GM21381 (cell line): ENCODE measurements around the gene DBT.
"Not testable (repeated sequence)": the region's sequence is repeated elsewhere in the genome, so short reads cannot be mapped to it uniquely, and the experiment has no call there.

ENCODE experiments used
- ATAC-seq: cut with Tn5 transposase; IDR thresholded peaks from one replicate; pipeline ENCODE4 v1.9.1; 2021; ENCODE audit warnings: mild to moderate bottlenecking, moderate library complexity; ENCODE audit not compliant: unreplicated experiment

The DBT gene

GRCh38 chr1:100202703-100203102 lies 46.9 kb downstream of the DBT start:
- ATAC-seq: not testable (repeated sequence)

DNA sequence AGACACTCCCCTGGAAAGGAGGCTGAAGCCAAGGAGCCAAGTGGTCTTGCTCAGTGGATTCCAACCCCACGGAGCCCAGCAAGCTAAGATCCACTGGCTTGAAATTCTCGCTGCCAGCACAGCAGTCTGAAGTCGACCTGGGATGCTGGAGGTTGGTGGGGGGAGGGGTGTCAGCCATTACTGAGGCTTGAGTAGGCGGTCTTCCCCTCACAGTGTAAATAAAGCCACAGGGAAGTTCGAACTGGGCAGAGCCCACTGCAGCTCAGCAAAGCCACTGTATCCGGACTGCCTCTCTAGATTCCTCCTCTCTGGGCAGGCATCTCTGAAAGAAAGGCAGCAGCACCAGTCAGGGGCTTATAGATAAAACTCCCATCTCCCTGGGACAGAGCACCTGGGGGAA lies 49.6 kb downstream of the DBT start:
- not testable (repeated sequence) for ATAC-seq

DNA sequence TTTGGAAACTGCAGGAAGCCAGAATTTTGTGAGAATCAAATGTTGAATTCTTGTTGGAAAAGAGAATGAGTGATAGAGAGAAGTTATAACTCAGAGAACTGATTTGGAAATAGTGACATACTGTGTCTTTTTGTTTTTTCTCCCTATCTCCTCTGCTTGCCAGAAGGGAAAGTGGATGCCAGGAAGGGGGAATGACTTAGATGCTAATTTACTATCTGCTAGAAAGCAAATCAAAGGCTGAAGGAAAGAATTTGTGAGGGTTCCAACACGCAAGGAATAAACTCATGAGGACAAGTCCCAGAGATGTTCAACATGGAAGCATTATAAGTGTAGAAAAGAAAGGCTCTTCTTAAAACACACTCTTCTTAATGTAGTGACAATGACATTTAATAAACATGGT lies 51.0 kb downstream of the DBT start:
- no peak for ATAC-seq

DNA sequence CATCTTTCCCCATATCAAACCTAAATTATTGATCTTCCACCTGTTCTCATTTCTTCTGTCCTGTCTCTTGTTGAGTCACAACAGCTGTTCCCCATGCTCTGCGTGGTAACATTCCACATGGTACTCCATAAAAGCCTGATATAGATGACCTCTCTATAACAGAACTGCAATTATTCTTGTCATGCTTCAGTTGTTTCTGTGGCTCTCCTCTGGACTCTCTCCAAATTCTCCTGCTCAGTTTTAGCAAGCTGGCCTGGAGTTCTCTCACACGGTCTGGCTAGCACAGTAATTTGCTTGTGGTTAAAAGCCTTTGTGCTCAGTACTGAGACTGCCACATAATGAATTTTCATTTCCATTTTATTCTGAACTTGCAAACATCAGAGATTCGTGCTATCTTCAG lies 61.0 kb downstream of the DBT start:
- no peak for ATAC-seq

GRCh38 chr1:100187912-100188311 lies 61.7 kb downstream of the DBT start:
- no peak for ATAC-seq

- no peak for ATAC-seq
Observed at GRCh38 chr1:100184536-100184935, 65.1 kb downstream of the DBT start.

DNA sequence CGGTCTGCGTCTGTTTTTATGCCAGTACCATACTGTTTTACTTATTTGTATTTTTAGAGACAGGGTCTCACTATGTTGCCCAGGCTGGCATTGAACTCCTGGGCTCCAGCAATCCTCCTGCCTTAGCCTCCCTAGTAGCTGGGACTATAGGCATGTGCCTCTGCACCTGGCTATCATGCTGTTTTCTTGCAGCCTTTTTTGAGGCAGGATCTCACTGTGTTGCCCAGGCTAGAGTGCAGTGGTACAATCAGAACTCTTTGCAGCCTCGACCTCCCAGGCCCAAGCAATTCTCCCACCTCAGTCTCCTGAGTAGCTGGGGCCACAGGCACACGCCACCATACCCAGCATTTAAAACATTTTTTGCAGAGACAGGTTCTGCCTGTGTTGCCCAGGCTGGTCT lies 66.3 kb downstream of the DBT start:
- no peak for ATAC-seq

DNA sequence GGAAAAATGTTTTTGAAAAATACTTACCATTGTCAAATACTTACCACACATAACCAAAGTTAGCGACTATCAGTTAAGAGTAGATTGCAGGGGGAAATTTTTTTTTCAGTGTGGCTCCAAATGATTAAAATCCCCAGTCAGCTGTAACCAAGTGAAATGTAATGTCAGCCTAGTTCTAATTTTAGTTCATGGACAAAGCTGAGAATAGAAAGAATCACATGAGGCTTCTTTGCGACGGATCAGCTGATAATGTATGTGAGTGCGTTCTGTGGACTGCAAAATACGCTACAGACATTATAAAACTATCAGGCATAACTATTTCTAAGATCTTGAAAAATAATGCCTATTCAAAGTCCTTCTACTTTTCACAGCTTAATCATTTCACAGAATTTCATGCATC lies 71.5 kb downstream of the DBT start, which contains the start of gene LRRC39:
Gene LRRC39, minus strand, starts transcription at position 166 of the 400 bp plus-strand sequence. CDS start 9,740 bp downstream, outside the sequence.
- ATAC-seq: no peak

- ATAC-seq: no peak
Observed at GRCh38 chr1:100177295-100178041, 72.2 kb downstream of the DBT start.

DNA sequence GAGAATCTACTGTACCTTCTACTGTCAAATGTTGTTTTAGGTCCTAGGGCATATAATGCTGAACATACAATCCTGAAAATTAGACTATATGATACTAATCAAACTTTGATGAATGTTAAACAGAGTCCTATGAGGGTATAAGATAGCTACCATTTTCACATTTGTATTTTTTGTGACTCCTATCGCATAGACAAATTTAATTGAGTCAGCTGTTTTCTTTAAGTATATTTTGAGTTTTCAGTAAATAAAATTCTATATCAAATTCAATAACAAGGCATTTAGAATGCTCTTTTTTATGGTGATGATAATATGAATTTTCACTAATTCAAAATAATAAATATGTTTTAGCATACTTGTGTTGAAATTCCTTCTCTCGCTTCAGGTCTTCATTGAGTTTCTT lies 81.6 kb downstream of the DBT start:
- no peak for ATAC-seq

- ATAC-seq: no peak
Observed at GRCh38 chr1:100164702-100165101, 84.9 kb downstream of the DBT start.

- ATAC-seq: no peak
Observed at GRCh38 chr1:100164216-100164615, 85.4 kb downstream of the DBT start.

DNA sequence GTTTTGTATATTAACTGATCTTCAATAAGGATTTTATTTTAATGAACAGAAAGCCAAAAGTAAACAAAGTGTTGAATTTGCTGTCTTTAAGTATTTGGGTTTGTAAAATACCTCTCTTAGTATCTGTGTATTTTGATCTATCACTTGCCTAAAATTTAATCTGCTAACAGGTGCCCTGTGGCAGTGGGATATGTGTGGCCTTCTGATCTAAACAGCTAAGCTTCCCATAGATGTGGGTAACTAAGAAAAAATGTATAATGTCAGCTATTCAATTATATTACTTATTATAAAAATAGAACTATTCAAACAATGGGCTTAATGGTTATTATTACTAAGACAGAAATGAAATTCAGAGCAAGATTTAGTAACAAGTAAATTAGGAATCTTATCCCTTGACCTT lies 86.8 kb downstream of the DBT start:
- ATAC-seq: no peak

- peak; percentile 77 for ATAC-seq
Observed at GRCh38 chr1:100152271-100152670, 97.4 kb downstream of the DBT start.

GRCh38 chr1:100151679-100152078 lies 98.0 kb downstream of the DBT start:
- ATAC-seq: no peak

DNA sequence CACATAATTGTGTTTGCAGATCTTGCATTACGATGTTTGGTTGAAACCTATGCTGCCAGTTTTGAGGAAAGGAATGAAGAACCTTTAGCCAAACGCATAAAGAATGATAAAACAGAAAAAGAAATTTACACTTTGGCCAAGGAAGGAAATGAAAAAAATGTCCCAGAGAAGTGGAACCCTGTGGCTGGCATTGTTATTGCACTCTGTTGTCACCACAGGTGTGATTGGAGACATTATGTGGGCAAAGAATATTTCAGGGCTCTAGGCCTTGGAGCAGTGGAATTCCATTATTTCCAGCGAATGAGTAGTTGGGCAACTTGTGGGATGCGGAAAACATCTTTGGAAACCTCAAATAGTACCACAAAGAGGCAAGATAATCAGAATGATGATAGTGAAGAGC lies 101.8 kb downstream of the DBT start:
- no peak for ATAC-seq

DNA sequence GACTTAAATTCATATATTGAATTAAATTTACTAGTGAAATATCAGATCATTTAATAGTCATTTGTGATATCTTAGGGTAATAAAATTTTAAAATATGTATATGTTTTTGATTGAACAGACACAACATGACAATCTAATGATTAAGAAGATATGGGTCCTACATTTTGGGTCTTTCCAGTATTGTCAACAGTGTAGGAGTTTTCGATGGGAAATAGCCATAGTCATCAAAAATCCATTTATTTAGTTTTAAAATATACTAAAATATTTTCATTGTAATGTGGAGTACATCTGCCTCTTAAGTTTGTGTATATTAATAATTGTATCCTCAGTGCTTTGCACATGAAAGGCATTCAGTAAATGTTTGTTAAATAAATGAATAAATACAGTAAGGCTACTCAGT lies 102.7 kb downstream of the DBT start:
- no peak for ATAC-seq

GRCh38 chr1:100145116-100145515 lies 104.5 kb downstream of the DBT start:
- no peak for ATAC-seq

DNA sequence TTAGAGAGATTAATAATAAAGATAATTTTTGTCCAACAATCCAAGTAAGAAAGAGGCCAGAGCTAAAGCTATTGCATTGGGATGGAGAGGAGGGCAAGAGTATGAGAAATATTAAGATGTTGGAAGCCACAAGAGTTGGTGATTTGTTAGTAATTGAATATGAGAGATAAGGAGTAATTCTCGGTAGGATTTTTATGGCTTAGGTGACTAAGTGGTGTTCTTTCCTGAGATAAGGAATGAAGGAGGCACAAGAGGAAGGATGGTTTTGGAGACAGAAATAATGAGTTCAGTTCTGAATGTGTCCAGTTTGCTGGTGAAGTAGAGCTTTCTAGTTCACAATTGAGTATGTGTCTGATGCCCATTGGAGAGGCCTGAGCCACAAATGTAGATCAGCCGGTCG lies 107.3 kb downstream of the DBT start:
- no peak for ATAC-seq

- ATAC-seq: no peak
Observed at GRCh38 chr1:100141192-100141591, 108.4 kb downstream of the DBT start.

- ATAC-seq: no peak
Observed at GRCh38 chr1:100137602-100138001, 112.0 kb downstream of the DBT start.
